ENCODE measurements around the gene SLC5A12.

The SLC5A12 gene

GRCh38 chr11:26739366-26740073 lies 17.7 kb upstream of the SLC5A12 start:
- ATAC-seq, result no peak
- TF ChIP-seq TSHZ2 (CRISPR knock-in tag; IDR thresholded peaks at IDR 0.05) (no peak), ESRRG (CRISPR knock-in tag; IDR thresholded peaks at IDR 0.05) (no peak), BACH2 (CRISPR knock-in tag; IDR thresholded peaks at IDR 0.05; ENCODE audit: borderline replicate concordance) (no peak), TOX (CRISPR knock-in tag; IDR thresholded peaks at IDR 0.05; ENCODE audit: borderline replicate concordance) (no peak), PATZ1 (CRISPR knock-in tag; IDR thresholded peaks at IDR 0.05; ENCODE audit: borderline replicate concordance) (no peak), SNAI2 (CRISPR knock-in tag; IDR thresholded peaks at IDR 0.05) (no peak), ARNTL (CRISPR knock-in tag; IDR thresholded peaks at IDR 0.05; ENCODE audit: borderline replicate concordance, low read depth) (no peak), CSDC2 (CRISPR knock-in tag; IDR thresholded peaks at IDR 0.05) (no peak), ZC3H10 (CRISPR knock-in tag; IDR thresholded peaks at IDR 0.05) (no peak), ZFP30 (CRISPR knock-in tag; IDR thresholded peaks at IDR 0.05) (no peak)

- ATAC-seq, result no peak
- TF ChIP-seq ZNF565 (CRISPR knock-in tag; conservative IDR thresholded peaks at IDR 0.05; ENCODE audit: low read depth), result no peak
- TF ChIP-seq BACH2 (CRISPR knock-in tag; IDR thresholded peaks at IDR 0.05; ENCODE audit: borderline replicate concordance), result no peak
- TF ChIP-seq ZFP30 (CRISPR knock-in tag; IDR thresholded peaks at IDR 0.05), result no peak
- no peak for TF ChIP-seq CSRNP3 (CRISPR knock-in tag; IDR thresholded peaks at IDR 0.05)
- TF ChIP-seq ZFP3 (CRISPR knock-in tag; IDR thresholded peaks at IDR 0.05), result no peak
- no peak for TF ChIP-seq TSHZ2 (CRISPR knock-in tag; IDR thresholded peaks at IDR 0.05)
- TF ChIP-seq CSDC2 (CRISPR knock-in tag; IDR thresholded peaks at IDR 0.05), result no peak
- no peak for TF ChIP-seq RARB (CRISPR knock-in tag; IDR thresholded peaks at IDR 0.05)
- no peak for TF ChIP-seq ARNTL (CRISPR knock-in tag; IDR thresholded peaks at IDR 0.05; ENCODE audit: borderline replicate concordance, low read depth)
- TF ChIP-seq ZNF70 (CRISPR knock-in tag; IDR thresholded peaks at IDR 0.05), result no peak
- TF ChIP-seq POU6F1 (CRISPR knock-in tag; IDR thresholded peaks at IDR 0.05; ENCODE audit: borderline replicate concordance, low read depth), result no peak
These were observed 12.8 kb upstream of the SLC5A12 start for GRCh38 chr11:26734691-26735090.

GRCh38 chr11:26731084-26731456 lies 9.2 kb upstream of the SLC5A12 start:
- ATAC-seq, result no peak
- no peak for TF ChIP-seq POU6F1 (CRISPR knock-in tag; IDR thresholded peaks at IDR 0.05; ENCODE audit: borderline replicate concordance, low read depth)

Data from SK-N-SH treated with all-trans-retinoic acid at 6 μM for 48 hours (cell line).